Measurements from ENCODE around the gene PLPPR2.

PLPPR2 gene

GRCh38 chr19:11380653-11381537, 25.7 kb downstream of the PLPPR2 start:
- peak overlapping the region; percentile 78 for H3K4me3 ChIP-seq (ENCODE audit: low read depth, low read length)
- TF ChIP-seq CTCF (conservative IDR thresholded peaks at IDR 0.05; ENCODE audit: low read depth, low read length): peak; percentile 76

GRCh38 chr19:11382898-11383705, 27.9 kb downstream of the PLPPR2 start:
- H3K4me3 ChIP-seq (ENCODE audit: low read depth, low read length): peak overlapping the region; percentile 37
- peak; percentile 16 for DNase-seq (ENCODE audit: low read depth)
- peak; percentile 81 for TF ChIP-seq CTCF (conservative IDR thresholded peaks at IDR 0.05; ENCODE audit: low read depth, low read length)

More at GRCh38 chr19:11380653-11381537, 25.7 kb downstream of the PLPPR2 start:
- peak; percentile 96 for DNase-seq (ENCODE audit: low read depth)

- peak overlapping the region; percentile 37 for H3K4me3 ChIP-seq (ENCODE audit: low read depth, low read length)
- no peak for TF ChIP-seq CTCF (conservative IDR thresholded peaks at IDR 0.05; ENCODE audit: low read depth, low read length)
- no peak for DNase-seq (ENCODE audit: low read depth)
These were observed 28.4 kb downstream of the PLPPR2 start for GRCh38 chr19:11383706-11384048.

- H3K4me3 ChIP-seq (ENCODE audit: low read depth, low read length): no peak overlapping the region
- DNase-seq (ENCODE audit: low read depth): no peak
- no peak for TF ChIP-seq CTCF (conservative IDR thresholded peaks at IDR 0.05; ENCODE audit: low read depth, low read length)
These were observed 29.5 kb downstream of the PLPPR2 start for GRCh38 chr19:11384778-11385129.

GRCh38 chr19:11387162-11388034, 32.2 kb downstream of the PLPPR2 start:
- no peak overlapping the region for H3K4me3 ChIP-seq (ENCODE audit: low read depth, low read length)
- no peak for TF ChIP-seq CTCF (conservative IDR thresholded peaks at IDR 0.05; ENCODE audit: low read depth, low read length)
- DNase-seq (ENCODE audit: low read depth): no peak

GRCh38 chr19:11390359-11390758, 35.1 kb downstream of the PLPPR2 start:
- no peak for TF ChIP-seq CTCF (conservative IDR thresholded peaks at IDR 0.05; ENCODE audit: low read depth, low read length)
- no peak for DNase-seq (ENCODE audit: low read depth)
- H3K4me3 ChIP-seq (ENCODE audit: low read depth, low read length): no peak overlapping the region
